GM19193 (cell line): ENCODE data around the gene GBE1.

ENCODE experiments used
- POLR2A ChIP-seq: IDR thresholded peaks from 4 replicates; pipeline ENCODE4 v1.6.1; 2011; ENCODE audit not compliant: insufficient read depth, insufficient read length; ENCODE audit errors: extremely low read depth

The GBE1 gene

GRCh38 chr3:81728766-81729544 lies 32.5 kb downstream of the GBE1 start:
- no peak for TF ChIP-seq POLR2A

- TF ChIP-seq POLR2A = no peak
Measured at GRCh38 chr3:81726735-81727134, 34.7 kb downstream of the GBE1 start.

DNA sequence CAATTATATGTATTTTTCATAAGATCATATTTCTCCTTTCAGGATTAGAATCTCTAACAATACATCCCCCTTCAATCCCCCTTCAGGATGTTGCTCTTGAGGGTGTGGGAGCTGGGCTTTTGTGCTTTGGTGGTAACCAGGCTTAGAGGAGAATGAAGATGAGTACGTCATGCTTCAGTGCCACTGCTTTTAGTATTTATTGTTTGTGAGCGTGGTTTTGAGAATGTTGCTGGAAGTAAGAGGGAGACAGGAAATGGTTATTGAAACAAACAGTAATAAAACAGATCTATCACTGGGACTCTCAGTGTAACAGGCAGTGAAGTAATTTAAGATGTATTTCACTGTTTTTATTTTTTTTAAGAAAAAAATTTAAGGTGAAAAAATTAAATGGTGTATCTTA lies 35.3 kb downstream of the GBE1 start:
- no peak for TF ChIP-seq POLR2A

- TF ChIP-seq POLR2A = no peak
Measured at GRCh38 chr3:81723732-81724313, 37.6 kb downstream of the GBE1 start.

DNA sequence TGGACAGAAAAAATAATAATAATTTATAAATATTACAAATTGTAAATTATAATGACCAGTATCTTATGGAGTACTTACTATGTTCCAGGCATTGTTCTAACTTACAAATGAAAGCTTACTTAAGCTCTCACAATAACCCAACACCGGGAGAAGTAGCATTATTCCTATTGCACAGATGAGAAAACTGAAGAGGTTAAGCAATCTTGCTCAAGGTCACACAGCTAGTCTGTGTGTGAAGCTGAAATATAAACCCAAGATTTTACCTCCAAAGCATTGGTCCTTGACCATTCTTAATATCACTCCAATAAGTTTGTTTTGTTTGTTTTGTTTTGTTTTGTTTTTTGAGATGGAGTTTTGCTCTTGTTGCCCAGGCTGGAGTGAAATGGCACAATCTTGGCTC lies 43.1 kb downstream of the GBE1 start:
- TF ChIP-seq POLR2A = no peak

DNA sequence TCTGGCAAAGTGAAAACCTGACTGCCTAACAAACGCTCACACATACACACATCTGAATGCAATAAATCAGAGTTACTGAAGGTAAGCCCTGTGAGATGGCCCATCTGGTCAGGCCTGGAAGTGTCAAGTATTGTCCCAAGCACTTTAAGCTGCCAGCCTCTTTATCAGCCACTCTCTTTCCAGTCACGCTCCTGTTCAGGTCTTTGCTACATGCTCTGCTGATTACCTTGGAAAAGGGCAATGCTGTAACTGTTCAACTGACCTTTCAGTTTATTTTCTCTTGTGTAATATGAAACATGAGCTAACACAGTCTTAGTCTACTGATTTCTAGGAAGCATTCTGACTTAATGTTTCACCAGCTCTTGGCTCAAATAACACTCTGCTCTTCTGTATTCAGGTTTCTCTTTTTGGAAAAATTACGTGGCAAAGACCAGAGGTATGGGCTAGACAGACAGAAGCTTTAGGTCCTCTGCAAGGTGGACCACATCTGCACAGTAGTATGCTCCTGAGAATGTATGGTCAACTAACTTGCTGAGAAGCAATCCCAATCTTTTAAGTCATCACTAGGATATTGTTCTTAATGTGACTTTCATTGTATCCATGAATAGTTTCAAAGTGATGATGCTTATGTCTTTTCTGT lies 44.5 kb downstream of the GBE1 start:
- no peak for TF ChIP-seq POLR2A

- TF ChIP-seq POLR2A = no peak
Measured at GRCh38 chr3:81713031-81713430, 48.4 kb downstream of the GBE1 start.

DNA sequence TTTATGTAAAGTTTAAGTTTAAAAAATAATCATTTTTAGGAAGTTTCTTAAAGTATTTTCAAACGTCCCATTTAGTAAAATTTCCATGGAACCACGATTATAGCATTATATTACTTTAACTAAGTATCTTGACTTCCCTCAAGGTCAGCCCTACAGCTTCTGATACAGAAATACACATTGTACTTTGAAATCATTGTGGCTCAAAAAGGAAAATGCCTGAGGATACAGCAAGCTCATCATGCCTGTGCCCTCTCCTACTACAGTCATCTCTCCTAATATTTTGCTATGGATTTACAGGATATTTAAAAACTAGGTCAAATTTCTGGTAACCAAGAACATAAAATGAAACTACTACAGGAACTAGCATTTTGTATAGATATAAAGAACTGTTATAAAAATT lies 51.8 kb downstream of the GBE1 start:
- no peak for TF ChIP-seq POLR2A

DNA sequence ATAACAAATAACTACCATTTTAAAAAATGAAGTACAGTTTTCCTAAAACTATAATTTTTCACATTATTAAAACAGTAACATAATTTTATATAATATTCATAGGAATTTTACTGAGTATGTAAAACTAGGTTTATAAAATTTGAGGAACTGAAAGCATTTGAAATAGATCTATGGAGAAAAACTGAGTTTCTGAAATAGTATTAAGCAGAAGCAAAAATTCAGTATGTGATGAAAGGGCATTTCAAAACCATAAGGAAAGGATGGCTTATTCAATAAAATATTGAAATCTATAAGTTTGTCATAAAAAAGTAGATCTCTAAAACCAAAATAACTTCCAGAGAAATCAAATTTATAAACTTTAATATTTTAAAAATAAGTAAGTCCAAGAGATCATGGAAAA lies 53.4 kb downstream of the GBE1 start:
- no peak for TF ChIP-seq POLR2A

- TF ChIP-seq POLR2A = no peak
Measured at GRCh38 chr3:81702126-81702525, 59.3 kb downstream of the GBE1 start.

- no peak for TF ChIP-seq POLR2A
Measured at GRCh38 chr3:81699536-81700320, 61.7 kb downstream of the GBE1 start.

- no peak for TF ChIP-seq POLR2A
Measured at GRCh38 chr3:81696090-81696489, 65.4 kb downstream of the GBE1 start.

DNA sequence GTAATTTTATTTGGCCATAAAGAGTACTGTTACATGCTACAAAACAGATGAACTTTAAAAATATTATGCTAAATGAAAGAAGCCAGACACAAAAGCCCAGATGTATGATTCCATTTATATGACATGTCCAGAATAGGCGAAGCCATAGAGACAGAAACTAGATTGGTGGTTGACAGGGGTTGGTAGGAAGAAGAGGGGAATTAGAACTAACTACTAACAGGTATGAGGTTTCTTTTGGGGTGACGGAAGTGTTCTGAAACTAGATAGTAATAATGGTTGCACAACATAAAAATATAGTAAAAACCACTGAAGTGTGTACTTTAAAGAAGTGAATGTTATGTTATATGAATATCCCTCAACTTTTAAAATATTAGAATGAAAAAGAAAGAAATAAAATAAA lies 66.1 kb downstream of the GBE1 start:
- TF ChIP-seq POLR2A = no peak

GRCh38 chr3:81694662-81695061 lies 66.8 kb downstream of the GBE1 start:
- no peak for TF ChIP-seq POLR2A

- no peak for TF ChIP-seq POLR2A
Measured at GRCh38 chr3:81692766-81693165, 68.7 kb downstream of the GBE1 start.

GRCh38 chr3:81689617-81690016 lies 71.8 kb downstream of the GBE1 start:
- no peak for TF ChIP-seq POLR2A

DNA sequence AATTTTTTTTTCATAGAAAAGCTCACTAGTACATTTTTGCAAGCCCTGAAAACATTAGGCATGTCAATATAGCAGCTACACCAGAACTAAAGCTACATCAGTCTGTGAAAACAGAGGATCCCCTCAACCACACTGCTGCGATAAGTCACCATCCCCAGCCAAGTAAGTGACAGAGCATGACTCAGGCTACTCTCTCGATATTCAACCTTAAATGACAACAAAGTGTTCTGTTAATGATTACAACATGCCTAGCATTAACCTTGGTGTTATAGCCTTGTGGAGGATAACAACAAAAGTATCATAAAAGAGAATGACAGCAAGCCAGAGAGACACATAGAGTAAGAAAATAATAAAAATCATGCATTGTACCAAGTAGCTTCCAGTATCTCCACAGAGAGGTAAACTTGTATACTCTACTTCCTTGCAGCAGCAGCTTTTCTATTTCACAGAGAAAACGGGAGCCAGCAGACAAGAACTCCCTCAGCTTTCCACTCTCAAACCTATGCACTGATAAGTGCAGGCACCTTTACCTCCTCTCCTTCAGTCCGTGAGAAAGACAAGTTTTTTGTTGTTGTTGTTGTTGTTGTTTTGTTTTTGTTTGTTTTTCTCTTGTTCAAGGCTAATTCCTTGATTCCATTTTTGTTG lies 76.6 kb downstream of the GBE1 start:
- TF ChIP-seq POLR2A = no peak
